Hematopoietic multipotent progenitor cell treated with erythropoietin and hydrocortisone succinate and interleukin-3 and kit ligand, for 6 days (in vitro differentiated cells): ENCODE data around the gene GABARAP.

Experiments used
- DNase-seq: peaks from one replicate; pipeline ENCODE4 v3.0.0-alpha.2; 2015

Gene GABARAP

GRCh38 chr17:7204828-7205461 is 37.3 kb downstream of the GABARAP start:
- DNase-seq, result peak; percentile 86

GRCh38 chr17:7204336-7204735 is 37.9 kb downstream of the GABARAP start:
- DNase-seq, result no peak

- DNase-seq, result no peak
Measured at GRCh38 chr17:7203391-7203790, 38.9 kb downstream of the GABARAP start.

DNA sequence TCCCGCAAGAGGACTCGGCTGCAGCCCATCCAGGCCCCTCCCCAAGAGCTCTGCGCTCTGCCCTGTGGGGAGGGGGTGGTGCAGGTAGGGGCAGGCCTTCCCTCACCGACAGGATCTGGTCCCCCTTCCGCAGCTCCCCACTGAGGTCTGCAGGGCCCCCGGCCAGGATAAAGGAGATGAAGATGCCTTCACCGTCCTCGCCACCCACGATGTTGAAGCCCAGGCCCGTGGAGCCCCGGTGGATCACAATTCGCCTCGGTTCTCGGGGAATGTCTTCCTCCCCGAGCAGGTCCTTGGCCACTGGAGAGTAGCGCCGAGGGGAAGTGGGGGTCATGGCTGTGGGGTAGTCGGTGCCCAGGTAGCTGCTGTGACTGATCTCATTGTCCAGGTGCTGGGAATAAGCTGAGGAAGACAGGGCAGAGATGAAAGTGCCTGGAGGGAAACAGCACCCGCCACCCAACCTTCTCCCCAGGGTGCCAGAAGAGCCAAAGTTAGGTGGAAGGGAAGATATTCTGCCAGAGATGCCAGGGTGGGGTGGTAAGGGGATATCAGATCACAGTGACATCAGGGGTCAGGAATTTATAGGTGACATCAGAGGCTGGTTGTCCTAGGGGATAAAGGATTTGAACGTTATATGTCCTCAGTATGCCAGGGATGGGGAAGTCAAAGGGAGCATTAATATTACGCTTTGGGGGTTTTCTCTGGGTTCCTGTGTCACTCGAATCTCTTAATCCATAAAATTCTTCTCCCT is 45.4 kb downstream of the GABARAP start:
- no peak for DNase-seq

DNA sequence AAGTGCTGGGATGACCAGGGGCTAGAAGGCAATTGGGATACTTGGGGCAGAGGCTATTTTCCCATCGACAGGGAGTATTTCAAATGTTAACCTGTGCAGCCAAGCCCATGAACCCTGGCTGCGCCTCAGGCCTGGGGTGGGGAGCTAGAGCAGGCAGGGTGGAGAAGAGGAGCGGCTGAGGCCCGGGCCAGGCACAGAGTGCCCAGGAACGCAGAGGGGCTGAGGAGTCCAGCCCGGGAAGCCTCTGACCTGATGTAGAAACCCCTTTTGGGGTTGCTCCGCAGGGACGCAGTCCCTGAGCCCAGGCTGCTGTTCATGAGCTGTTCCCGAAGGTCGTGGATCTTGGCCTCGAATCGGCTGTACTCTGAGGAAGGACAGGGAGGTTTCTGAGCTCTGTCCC is 46.3 kb downstream of the GABARAP start:
- DNase-seq, result no peak

GRCh38 chr17:7192271-7192937 is 49.8 kb downstream of the GABARAP start:
- no peak for DNase-seq

GRCh38 chr17:7191571-7192270 is 50.5 kb downstream of the GABARAP start:
- DNase-seq, result peak; percentile 59

- no peak for DNase-seq
Measured at GRCh38 chr17:7191069-7191468, 51.2 kb downstream of the GABARAP start.

GRCh38 chr17:7190276-7190917 is 51.9 kb downstream of the GABARAP start:
- DNase-seq, result no peak
